Omental fat pad (tissue), 4 donors: ENCODE results near the gene TBC1D22A. TPM values are rescaled to one million over a fixed set of nuclear protein-coding genes. Genes with fewer than 3 reads are reported as not detected.

Experiments
- ATAC-seq: fragments of 150-250 bp; one replicate; pipeline ENCODE4 v1.9.1; 2016; ENCODE audit warnings: mild to moderate bottlenecking, moderate library complexity; ENCODE audit not compliant: low FRiP score
- DNase-seq: peaks from one replicate; pipeline ENCODE4 v3.0.0-alpha.2; 2019; ENCODE audit warnings: low spot score
- CTCF ChIP-seq, 3 donors: fragments of 450-650 bp; IDR thresholded peaks; one replicate each; pipeline ENCODE4 v1.5.1; 2016 to 2017; ENCODE audit warnings: antibody characterized with exemption in 3 of 3, mild to moderate bottlenecking in 3 of 3, moderate library complexity in 2 of 3
- total RNA-seq, 4 donors: library from RNA; depleted of rRNA; stranded (reverse); fragments of >200 nt; gene quantifications; one replicate each; pipeline ENCODE4 v1.1.0, GENCODE V29; 2016

The TBC1D22A gene
- total RNA-seq, 4 donors from 2014 or later = 21.3 to 31.2 (median 24.5) TPM

- DNase-seq = no peak
- ATAC-seq = no peak
- no peak for TF ChIP-seq CTCF (IDR thresholded peaks at IDR 0.05)
These were observed 309.6 kb downstream of the TBC1D22A start for GRCh38 chr22:47071807-47072641.

DNA sequence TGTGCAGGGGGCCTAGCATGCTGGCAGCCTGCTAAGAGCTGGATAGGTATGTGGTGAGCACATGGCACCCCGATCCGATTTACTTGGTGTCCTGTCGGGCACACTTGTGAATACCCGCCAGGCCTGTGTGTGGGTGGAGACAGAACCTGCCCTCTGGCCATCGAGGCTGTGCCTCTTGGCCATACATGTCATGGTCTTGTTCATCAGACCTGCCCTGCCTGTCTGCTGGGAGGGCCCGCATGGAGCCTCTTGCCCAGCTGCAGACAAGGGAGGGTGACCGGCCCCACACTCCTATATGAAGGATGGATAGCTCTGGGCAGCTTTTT, 310.2 kb downstream of the TBC1D22A start:
- DNase-seq = no peak
- TF ChIP-seq CTCF (IDR thresholded peaks at IDR 0.05) = no peak
- ATAC-seq = no peak

- DNase-seq (no peak), ATAC-seq (no peak)
- no peak for TF ChIP-seq CTCF (IDR thresholded peaks at IDR 0.05)
These were observed 310.6 kb downstream of the TBC1D22A start for GRCh38 chr22:47073075-47073474.

GRCh38 chr22:47074105-47074504, 311.7 kb downstream of the TBC1D22A start:
- ATAC-seq (no peak), DNase-seq (no peak)
- no peak for TF ChIP-seq CTCF (IDR thresholded peaks at IDR 0.05)

GRCh38 chr22:47075568-47075967, 313.1 kb downstream of the TBC1D22A start:
- no peak for ATAC-seq
- TF ChIP-seq CTCF (IDR thresholded peaks at IDR 0.05) = no peak
- no peak for DNase-seq

DNA sequence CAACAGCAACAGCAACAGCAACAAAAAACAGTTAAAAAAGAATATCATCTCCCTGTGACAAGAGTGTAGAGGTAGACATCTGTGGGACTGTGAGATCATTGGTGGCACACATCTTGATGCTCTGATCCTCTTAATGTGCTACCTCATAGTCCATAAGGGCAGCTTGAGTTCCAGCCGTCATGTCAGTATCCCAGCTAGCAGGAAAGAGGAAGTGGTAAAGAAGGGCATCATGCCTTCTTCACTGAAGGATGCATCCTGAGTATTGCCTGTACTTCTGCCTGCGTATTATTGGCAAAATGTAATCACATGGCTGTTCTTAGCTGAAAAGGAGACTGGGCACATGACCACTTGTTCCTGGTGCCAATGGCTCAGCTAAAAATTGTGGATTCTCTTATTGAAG, 314.3 kb downstream of the TBC1D22A start:
- no peak for TF ChIP-seq CTCF (IDR thresholded peaks at IDR 0.05)

DNA sequence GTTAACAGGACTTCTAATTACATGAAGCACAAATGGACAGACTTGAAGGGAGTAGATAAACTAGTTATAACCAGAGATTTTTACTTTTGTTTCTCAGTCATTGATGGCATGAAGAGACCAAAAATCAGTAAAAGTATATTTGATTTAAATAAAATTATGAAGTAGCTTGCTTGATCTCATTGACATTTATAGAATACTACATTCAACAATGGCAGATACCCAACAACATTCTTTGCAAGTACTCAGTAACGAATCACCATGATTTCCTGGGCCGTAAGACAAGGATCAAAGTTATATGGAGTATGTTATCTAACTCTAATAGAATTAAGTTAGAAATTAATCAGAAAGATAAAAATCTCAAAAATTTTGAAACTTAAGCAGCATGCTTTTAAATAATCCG, 317.6 kb downstream of the TBC1D22A start:
- no peak for ATAC-seq
- no peak for TF ChIP-seq CTCF (IDR thresholded peaks at IDR 0.05)

More for the DNA sequence above, 314.3 kb downstream of the TBC1D22A start:
- ATAC-seq (no peak), DNase-seq (no peak)

More for the DNA sequence above, 317.6 kb downstream of the TBC1D22A start:
- no peak for DNase-seq
